PFSK-1 (cell line): ENCODE results near the gene SKAP1.

Source experiments
- FOXP2 ChIP-seq: optimal IDR thresholded peaks from 2 replicates; pipeline ENCODE3; 2011; ENCODE audit warnings: borderline replicate concordance, control low read depth, inconsistent platforms; ENCODE audit not compliant: insufficient read depth; ENCODE audit errors: extremely low read length, extremely low read depth
- POLR2AphosphoS5 ChIP-seq: IDR thresholded peaks from 2 replicates; pipeline ENCODE4 v1.6.1; 2012; ENCODE audit warnings: low read depth, mild to moderate bottlenecking, control low read depth, low read length, moderate library complexity
- REST ChIP-seq, 2 experiments: IDR thresholded peaks; 2 replicates each; pipeline versions ENCODE4 v1.6.1 to v1.8.0; 2011 to 2012; ENCODE audit warnings: low read depth in 2 of 2, low read length in 2 of 2, control low read depth in 1 of 2, inconsistent platforms in 1 of 2, mild to moderate bottlenecking in 1 of 2, moderate library complexity in 1 of 2; ENCODE audit not compliant: insufficient read depth in 1 of 2
- SIN3A ChIP-seq: IDR thresholded peaks from 2 replicates; pipeline ENCODE4 v1.6.1; 2012; ENCODE audit warnings: mild to moderate bottlenecking, low read length, moderate library complexity, borderline replicate concordance; ENCODE audit not compliant: insufficient read depth
- TAF1 ChIP-seq: IDR thresholded peaks from 2 replicates; pipeline ENCODE4 v1.6.1; 2012; ENCODE audit warnings: low read length, control low read depth, borderline replicate concordance; ENCODE audit not compliant: insufficient read depth

Gene SKAP1

GRCh38 chr17:48406936-48407567 is 23.0 kb downstream of the SKAP1 start:
- no peak for TF ChIP-seq SIN3A
- no peak for TF ChIP-seq TAF1
- no peak for TF ChIP-seq POLR2AphosphoS5
- TF ChIP-seq REST (IDR thresholded peaks at IDR 0.05; ENCODE audit: insufficient read depth in 1 of 2, low read depth in 2 of 2, low read length in 2 of 2), result no peak
- TF ChIP-seq FOXP2, result no peak

- TF ChIP-seq POLR2AphosphoS5 (no peak), TAF1 (no peak), FOXP2 (no peak), SIN3A (no peak), REST (IDR thresholded peaks at IDR 0.05; ENCODE audit: insufficient read depth in 1 of 2, low read depth in 2 of 2, low read length in 2 of 2) (no peak)
Observed at GRCh38 chr17:48394821-48395220, 35.2 kb downstream of the SKAP1 start.

GRCh38 chr17:48393283-48393682 is 36.7 kb downstream of the SKAP1 start:
- TF ChIP-seq FOXP2 (no peak), SIN3A (no peak), POLR2AphosphoS5 (no peak), REST (IDR thresholded peaks at IDR 0.05; ENCODE audit: insufficient read depth in 1 of 2, low read depth in 2 of 2, low read length in 2 of 2) (no peak), TAF1 (no peak)

- TF ChIP-seq FOXP2, result no peak
- TF ChIP-seq POLR2AphosphoS5, result no peak
- TF ChIP-seq REST (IDR thresholded peaks at IDR 0.05; ENCODE audit: insufficient read depth in 1 of 2, low read depth in 2 of 2, low read length in 2 of 2), result no peak
- TF ChIP-seq TAF1, result no peak
- TF ChIP-seq SIN3A, result no peak
Observed at GRCh38 chr17:48392857-48393256, 37.2 kb downstream of the SKAP1 start.

- TF ChIP-seq FOXP2, result no peak
- TF ChIP-seq TAF1, result no peak
- TF ChIP-seq SIN3A, result no peak
- TF ChIP-seq REST (IDR thresholded peaks at IDR 0.05; ENCODE audit: insufficient read depth in 1 of 2, low read depth in 2 of 2, low read length in 2 of 2), result no peak
- no peak for TF ChIP-seq POLR2AphosphoS5
Observed at GRCh38 chr17:48391444-48391843, 38.6 kb downstream of the SKAP1 start.
